GM08714 (cell line): ENCODE data around the gene SLF2.

Experiments
- H3K4me3 ChIP-seq: fragments of 200-500 bp; sonication (Bioruptor generic); 2 replicates; pipeline ENCODE4 v1.5.1; 2014; ENCODE audit warnings: mild to moderate bottlenecking, low read length, inconsistent platforms
- ZNF274 ChIP-seq: IDR thresholded peaks from 2 replicates; pipeline ENCODE4 v1.6.1; 2012; ENCODE audit warnings: mild to moderate bottlenecking, low read depth, low read length

SLF2 gene

GRCh38 chr10:100886963-100887362, 25.8 kb upstream of the SLF2 start:
- H3K4me3 ChIP-seq, result no peak overlapping the region
- no peak for TF ChIP-seq ZNF274

- no peak overlapping the region for H3K4me3 ChIP-seq
- TF ChIP-seq ZNF274, result no peak
These were observed 24.9 kb upstream of the SLF2 start for GRCh38 chr10:100887761-100888296.

DNA sequence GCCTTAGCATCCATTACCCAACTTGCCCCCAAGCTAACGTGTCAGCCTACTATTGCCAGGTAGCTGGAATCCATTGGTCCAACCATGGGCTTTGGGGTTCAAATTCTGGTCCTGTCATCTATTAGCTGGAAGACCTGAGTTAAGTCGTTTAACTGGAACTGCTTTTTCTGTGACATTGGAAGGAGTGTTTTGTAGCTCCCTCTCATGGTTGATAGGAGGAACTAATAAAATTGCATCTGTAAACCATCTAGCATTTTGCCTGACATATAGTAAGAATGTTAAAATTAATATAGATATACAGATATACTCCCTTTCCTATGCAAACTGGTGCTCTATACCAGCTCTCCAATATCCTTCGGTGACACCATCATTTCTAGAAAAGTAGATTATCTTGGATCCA, 23.8 kb upstream of the SLF2 start:
- TF ChIP-seq ZNF274, result no peak
- H3K4me3 ChIP-seq, result no peak overlapping the region

DNA sequence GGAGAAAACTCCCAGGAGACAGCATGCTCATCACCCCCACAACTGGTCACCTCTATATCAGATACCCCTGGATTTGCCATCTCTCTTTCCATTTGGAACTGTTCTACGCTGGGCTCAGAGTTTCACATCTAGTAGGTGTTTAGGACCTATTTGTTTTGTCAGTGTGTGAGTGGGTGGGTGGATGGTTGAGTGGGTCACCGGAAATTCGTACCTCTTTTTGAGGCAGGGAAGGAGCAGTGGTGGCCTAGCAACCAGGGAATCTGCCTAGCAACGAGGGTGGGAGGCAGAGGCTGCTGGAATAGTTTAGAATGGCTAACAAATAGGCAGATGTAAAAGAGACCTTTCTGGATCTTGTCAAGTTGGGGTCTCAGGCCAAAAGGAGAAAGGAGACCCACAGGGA, 23.2 kb upstream of the SLF2 start:
- TF ChIP-seq ZNF274, result no peak
- H3K4me3 ChIP-seq, result no peak overlapping the region

- no peak overlapping the region for H3K4me3 ChIP-seq
- no peak for TF ChIP-seq ZNF274
These were observed 22.6 kb upstream of the SLF2 start for GRCh38 chr10:100890141-100890672.

DNA sequence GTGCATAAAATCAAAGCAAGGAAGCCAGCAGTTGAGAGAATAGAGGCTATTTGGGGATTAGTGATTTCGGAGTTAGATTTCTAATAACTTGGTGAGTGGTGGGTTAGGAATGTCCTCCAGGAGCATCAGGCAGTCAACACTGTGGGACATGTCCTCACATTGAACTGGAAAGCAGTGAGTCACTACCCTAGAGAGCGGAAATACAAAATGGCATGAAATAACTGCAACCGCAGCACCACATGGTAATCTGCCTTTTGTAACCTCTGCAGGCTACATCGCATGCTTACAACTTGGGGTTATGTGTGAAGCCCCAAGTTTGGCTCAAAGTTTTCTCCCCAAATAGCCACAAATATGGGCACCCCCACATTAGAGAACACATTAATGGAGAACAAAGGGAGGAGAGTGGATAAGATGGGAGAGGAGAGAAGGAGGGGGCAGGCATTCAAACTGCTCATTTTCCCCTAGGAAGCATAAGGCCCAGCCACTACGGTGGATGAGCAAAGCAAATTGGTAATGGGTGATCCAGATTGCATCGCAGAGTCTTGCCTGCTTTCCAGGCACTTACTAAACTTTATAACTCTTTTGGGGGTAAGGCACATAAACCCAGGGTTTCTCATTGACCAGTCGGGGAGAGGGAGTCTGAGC, 22.0 kb upstream of the SLF2 start:
- TF ChIP-seq ZNF274, result no peak
- H3K4me3 ChIP-seq, result no peak overlapping the region

GRCh38 chr10:100894033-100894432, 18.7 kb upstream of the SLF2 start:
- no peak for TF ChIP-seq ZNF274
- H3K4me3 ChIP-seq, result no peak overlapping the region

- no peak overlapping the region for H3K4me3 ChIP-seq
- TF ChIP-seq ZNF274, result no peak
These were observed 18.0 kb upstream of the SLF2 start for GRCh38 chr10:100894589-100895294.

- no peak overlapping the region for H3K4me3 ChIP-seq
- TF ChIP-seq ZNF274, result no peak
These were observed 17.4 kb upstream of the SLF2 start for GRCh38 chr10:100895346-100895745.

DNA sequence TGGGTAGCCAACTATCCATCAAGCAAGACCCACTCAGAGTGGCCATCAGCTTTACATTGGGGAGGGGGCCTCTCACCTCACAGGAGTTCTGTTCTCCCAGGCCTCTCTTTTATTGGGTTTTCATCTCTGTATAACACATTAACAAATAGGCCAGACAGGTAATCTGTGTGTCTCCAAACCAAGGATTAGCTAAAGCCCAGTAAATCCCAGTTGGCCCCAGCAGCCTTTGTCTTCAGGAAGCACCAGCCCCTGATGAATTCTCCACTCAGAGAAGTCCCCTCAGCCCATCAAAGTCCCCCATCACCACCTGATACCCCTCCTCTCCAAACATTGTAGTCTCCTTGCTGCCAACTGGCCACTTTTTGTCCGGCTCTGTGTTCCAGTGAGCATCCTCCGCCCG, 16.9 kb upstream of the SLF2 start:
- no peak for TF ChIP-seq ZNF274

DNA sequence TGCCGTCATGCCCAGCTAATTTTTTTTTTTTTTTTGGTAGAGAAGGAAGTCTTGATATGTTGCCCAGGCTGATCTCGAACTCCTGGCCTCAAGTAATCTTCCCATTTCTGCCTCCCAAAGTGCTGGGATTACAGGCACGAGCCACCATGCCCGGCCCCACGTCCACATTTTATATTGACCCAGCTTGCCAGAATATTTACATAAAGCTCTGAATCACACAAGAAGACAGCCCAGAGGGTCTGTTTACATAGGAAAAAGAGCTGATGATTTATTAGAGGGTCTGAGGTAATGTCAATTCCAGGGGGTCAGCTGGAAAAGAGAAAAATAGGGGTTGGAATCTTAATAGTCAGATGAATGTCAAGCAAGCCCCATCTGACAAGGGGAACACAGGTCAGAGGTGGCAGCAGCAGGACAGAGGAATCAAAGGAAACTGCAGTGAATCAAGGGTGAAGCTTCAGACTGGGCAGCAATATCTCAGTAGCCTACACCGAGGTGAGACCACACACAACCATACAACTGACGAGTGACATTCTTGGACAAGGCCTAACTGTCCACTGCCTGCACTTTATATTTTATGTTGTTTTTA, 15.8 kb upstream of the SLF2 start:
- TF ChIP-seq ZNF274, result no peak
- H3K4me3 ChIP-seq, result no peak overlapping the region

More for the DNA sequence above, 16.9 kb upstream of the SLF2 start:
- no peak overlapping the region for H3K4me3 ChIP-seq

DNA sequence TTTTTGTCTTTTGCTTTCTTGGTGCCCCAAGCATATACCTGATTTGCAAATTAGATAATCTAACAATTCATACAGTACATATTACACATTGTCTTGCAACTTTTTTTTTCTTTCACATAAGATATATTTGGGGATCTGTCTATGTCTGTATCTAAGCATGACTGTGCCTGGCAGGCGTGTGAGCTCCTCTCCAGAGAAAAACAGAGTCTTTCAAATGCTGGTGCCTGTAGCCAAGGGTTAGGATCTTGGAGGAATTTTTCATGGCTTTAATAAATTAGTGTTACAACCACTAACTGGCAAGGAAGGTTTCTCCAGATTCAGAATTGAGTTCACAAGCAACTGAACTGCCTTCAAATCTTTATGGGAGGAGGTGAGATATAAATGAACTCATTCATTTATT, 14.8 kb upstream of the SLF2 start:
- no peak overlapping the region for H3K4me3 ChIP-seq
- no peak for TF ChIP-seq ZNF274

- TF ChIP-seq ZNF274, result no peak
- no peak overlapping the region for H3K4me3 ChIP-seq
These were observed 13.6 kb upstream of the SLF2 start for GRCh38 chr10:100899171-100899570.

GRCh38 chr10:100901051-100901450, 11.7 kb upstream of the SLF2 start:
- no peak for TF ChIP-seq ZNF274
- H3K4me3 ChIP-seq, result no peak overlapping the region

DNA sequence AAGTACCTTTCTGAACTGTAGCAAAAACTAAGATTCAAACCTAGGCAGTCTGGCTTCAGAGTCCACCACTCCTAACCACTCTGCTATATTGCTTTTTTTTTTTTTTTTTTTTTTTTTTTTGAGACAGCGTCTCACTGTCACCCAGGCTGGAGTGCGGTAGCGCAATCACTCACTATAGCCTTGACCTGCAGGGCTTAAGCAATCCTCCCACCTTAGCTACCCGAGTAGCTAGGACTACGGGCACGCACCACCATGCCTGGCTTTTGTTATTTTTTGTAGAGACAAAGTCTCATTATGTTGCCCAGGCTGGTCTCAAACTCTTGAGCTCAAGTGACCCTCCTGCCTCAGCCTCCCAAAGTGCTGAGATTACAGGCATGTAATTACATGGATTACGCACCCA, 10.1 kb upstream of the SLF2 start:
- TF ChIP-seq ZNF274, result no peak
- H3K4me3 ChIP-seq, result no peak overlapping the region
